Activated effector memory CD4-positive, alpha-beta T cell treated with anti-CD3 and anti-CD28 coated beads, Interleukin-2, amount 50 U/mL, for 16 hours (primary cell): ENCODE data around the gene RRM1.
"Not testable (repeated sequence)": the region's sequence is repeated elsewhere in the genome, so short reads cannot be mapped to it uniquely, and the experiment has no call there.

Source experiments
- DNase-seq: peaks from one replicate; pipeline ENCODE4 v3.0.0-alpha.2; 2020

RRM1 gene

GRCh38 chr11:4094348-4095291, at the start of gene RRM1:
Gene RRM1, plus strand, starts transcription at chr11:4094799. Its CDS starts 214 bp downstream, at chr11:4095013.
- peak; percentile 97 for DNase-seq

GRCh38 chr11:4044976-4045646, 49.5 kb upstream of the RRM1 start:
- no peak for DNase-seq

- DNase-seq, result no peak
These were observed 46.3 kb upstream of the RRM1 start for GRCh38 chr11:4048340-4048739.

- DNase-seq, result no peak
These were observed 45.6 kb upstream of the RRM1 start for GRCh38 chr11:4049006-4049405.

- DNase-seq, result no peak
These were observed 44.5 kb upstream of the RRM1 start for GRCh38 chr11:4050138-4050537.

- not testable (repeated sequence) for DNase-seq
These were observed 41.4 kb upstream of the RRM1 start for GRCh38 chr11:4053200-4053599.

- DNase-seq, result no peak
These were observed 40.0 kb upstream of the RRM1 start for GRCh38 chr11:4054643-4055042.

GRCh38 chr11:4059424-4059823, 35.2 kb upstream of the RRM1 start:
- DNase-seq, result no peak

GRCh38 chr11:4060182-4060923, 34.2 kb upstream of the RRM1 start:
- DNase-seq, result no peak

- no peak for DNase-seq
These were observed 32.9 kb upstream of the RRM1 start for GRCh38 chr11:4061700-4062099.

- DNase-seq, result no peak
These were observed 31.3 kb upstream of the RRM1 start for GRCh38 chr11:4063348-4063747.

- DNase-seq, result no peak
These were observed 30.2 kb upstream of the RRM1 start for GRCh38 chr11:4064278-4064955.

- no peak for DNase-seq
These were observed 29.5 kb upstream of the RRM1 start for GRCh38 chr11:4065086-4065485.

GRCh38 chr11:4065601-4066377, 28.8 kb upstream of the RRM1 start:
- no peak for DNase-seq

GRCh38 chr11:4066910-4067309, 27.7 kb upstream of the RRM1 start:
- DNase-seq, result no peak

- DNase-seq, result no peak
These were observed 25.6 kb upstream of the RRM1 start for GRCh38 chr11:4068962-4069361.

- DNase-seq, result no peak
These were observed 23.3 kb upstream of the RRM1 start for GRCh38 chr11:4071325-4071724.

- DNase-seq, result no peak
These were observed 22.7 kb upstream of the RRM1 start for GRCh38 chr11:4071914-4072313.

- no peak for DNase-seq
These were observed 21.8 kb upstream of the RRM1 start for GRCh38 chr11:4072668-4073285.

- no peak for DNase-seq
These were observed 20.3 kb upstream of the RRM1 start for GRCh38 chr11:4074266-4074665.

GRCh38 chr11:4076774-4077173, 17.8 kb upstream of the RRM1 start:
- no peak for DNase-seq

- DNase-seq, result no peak
These were observed 11.4 kb upstream of the RRM1 start for GRCh38 chr11:4083198-4083597.
